Mammary epithelial cell (primary cell): ENCODE data around the gene CD8B.

ENCODE experiments used
- CTCF ChIP-seq, 2 donors: IDR thresholded peaks in 1 of 2; conservative IDR thresholded peaks in 1 of 2; 2 replicates each; pipeline ENCODE4 v1.5.1; 2011 to 2012; ENCODE audit warnings: inconsistent platforms in 2 of 2, low read length in 2 of 2, mild to moderate bottlenecking in 2 of 2, control low read depth in 1 of 2, low read depth in 1 of 2; ENCODE audit not compliant: insufficient read depth in 1 of 2; ENCODE audit errors: extremely low read depth in 1 of 2
- EZH2 ChIP-seq: IDR thresholded peaks from 2 replicates; pipeline ENCODE4 v1.6.1; 2012; ENCODE audit warnings: low read length, inconsistent platforms, borderline replicate concordance

- TF ChIP-seq CTCF (conservative IDR thresholded peaks at IDR 0.05 in 1 of 2, IDR thresholded peaks at IDR 0.05 in 1 of 2; ENCODE audit: extremely low read depth in 1 of 2, insufficient read depth in 1 of 2, low read depth in 1 of 2, low read length in 2 of 2) = no peak
- TF ChIP-seq EZH2 = no peak
These were observed 67.9 kb downstream of the CD8B start for GRCh38 chr2:86793752-86794151.
